NCI-H1436 treated with DMSO at 0.1 percent for 48 hours (cell line): ENCODE measurements around the gene CLN6.
A peak's percentile ranks its signal among the peaks of the same experiment; 100 is the strongest.

Experiments
- DNase-seq: peaks from one replicate; lab custom pipeline; 2025; lab: John Stamatoyannopoulos, UW

CLN6 gene

GRCh38 chr15:68229386-68230156 lies at the start of gene CLN6:
TSS of gene CLN6 (minus strand) at chr15:68229728. CDS start at chr15:68229584, 144 bp downstream.
- no peak for DNase-seq

GRCh38 chr15:68278595-68279405 lies 49.3 kb upstream of the CLN6 start:
- DNase-seq, result no peak

GRCh38 chr15:68278345-68278594 lies 48.7 kb upstream of the CLN6 start:
- DNase-seq, result no peak

GRCh38 chr15:68277603-68278344 lies 48.2 kb upstream of the CLN6 start, which contains the start of gene FEM1B:
TSS of gene FEM1B (plus strand) at chr15:68277745. CDS start at chr15:68278418, 673 bp downstream.
- peak; percentile 57 for DNase-seq

DNA sequence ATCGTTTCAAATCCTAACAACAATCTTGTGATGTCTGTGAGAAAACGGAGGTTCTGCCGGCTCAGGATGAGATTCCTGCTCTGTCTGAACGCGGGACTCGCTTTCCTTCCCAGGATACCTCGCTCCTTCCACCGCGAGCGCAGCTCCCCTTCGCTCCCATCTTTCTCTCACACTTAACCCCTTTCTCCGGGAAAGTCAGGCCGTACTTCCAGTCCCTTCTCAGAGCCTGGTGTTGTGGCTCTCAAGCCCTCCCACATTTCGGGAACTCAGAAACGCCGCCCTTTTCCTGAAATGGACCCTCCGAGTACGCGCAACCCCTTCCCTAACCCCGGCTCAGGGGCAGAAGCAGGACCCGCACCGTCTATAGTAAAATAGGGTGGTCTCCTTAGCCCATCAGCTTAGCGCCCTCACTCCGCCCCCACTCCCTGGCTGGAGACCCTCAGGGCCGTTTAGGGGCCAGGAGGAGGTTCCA lies 47.6 kb upstream of the CLN6 start:
- no peak for DNase-seq

GRCh38 chr15:68276668-68277067 lies 47.1 kb upstream of the CLN6 start:
- DNase-seq, result no peak

- no peak for DNase-seq
Observed at GRCh38 chr15:68275165-68275746, 45.7 kb upstream of the CLN6 start.

GRCh38 chr15:68274201-68274848 lies 44.8 kb upstream of the CLN6 start:
- DNase-seq, result no peak

GRCh38 chr15:68272721-68273271 lies 43.3 kb upstream of the CLN6 start:
- no peak for DNase-seq

DNA sequence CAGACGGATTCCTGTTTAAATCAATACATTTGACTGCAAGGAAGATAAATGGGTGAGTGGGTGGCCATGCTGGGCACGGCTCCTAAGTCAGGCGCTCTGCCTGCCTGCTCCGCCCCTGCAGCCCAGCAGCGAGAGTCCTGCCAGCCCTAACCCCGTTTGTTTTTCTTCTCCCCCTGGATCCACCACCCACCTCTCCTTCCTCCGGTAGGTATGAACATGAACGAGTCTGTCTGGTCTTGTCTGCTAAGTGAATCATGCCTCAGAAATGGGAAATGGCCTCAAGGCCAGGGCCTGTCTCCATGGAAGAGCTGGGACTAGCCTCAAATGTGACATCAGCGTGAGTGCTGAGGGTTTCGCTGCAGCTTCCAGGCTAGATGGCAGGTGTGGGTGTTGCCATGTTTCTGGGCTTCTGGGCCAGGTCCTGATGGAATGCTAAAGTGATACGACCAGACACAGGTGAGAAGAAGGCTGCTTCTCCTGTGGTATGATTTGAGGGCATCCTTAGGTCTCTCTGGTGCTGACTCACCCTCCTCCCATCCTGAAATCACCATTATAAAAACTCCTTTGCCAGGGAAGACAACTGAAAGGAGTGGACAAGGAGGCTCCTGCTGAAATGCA lies 42.4 kb upstream of the CLN6 start:
- DNase-seq, result no peak

GRCh38 chr15:68268405-68268804 lies 38.9 kb upstream of the CLN6 start:
- no peak for DNase-seq

DNA sequence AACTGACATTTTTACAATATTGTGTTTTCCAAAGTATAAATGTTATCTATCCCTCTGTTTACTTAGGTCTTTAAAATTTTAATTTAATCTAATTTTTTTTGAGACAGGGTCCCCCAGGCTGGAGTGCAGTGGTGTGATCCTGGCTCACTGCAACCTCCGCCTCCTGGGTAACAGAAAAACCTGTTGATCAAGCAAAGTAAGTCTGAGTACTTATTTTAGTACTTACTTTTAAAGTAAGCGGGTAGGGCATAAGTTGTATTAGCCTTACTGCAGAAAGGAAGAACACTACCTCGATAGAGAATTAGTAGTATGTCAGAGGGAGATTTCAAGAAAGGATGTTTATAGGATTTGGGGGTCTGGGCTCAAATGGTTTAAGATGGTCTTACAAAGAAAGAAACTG lies 36.1 kb upstream of the CLN6 start:
- no peak for DNase-seq

DNA sequence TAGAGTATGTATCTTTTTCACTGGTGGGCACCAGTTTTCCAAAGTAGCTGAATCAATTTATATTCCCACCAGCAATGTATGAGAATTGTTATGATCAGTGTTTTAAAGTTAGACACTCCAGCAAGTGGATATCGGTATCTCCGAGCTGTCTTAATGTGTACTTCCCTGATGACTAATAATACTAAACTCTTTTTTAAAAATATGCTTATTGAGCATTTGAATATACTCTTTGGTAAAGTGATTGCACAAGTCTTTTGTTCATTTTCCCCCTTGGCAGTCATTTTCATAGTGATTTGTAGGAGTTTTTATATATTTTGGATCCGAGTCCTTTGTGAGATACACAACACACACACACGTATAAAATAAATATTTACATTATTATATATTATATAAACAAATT lies 35.6 kb upstream of the CLN6 start:
- DNase-seq, result no peak

DNA sequence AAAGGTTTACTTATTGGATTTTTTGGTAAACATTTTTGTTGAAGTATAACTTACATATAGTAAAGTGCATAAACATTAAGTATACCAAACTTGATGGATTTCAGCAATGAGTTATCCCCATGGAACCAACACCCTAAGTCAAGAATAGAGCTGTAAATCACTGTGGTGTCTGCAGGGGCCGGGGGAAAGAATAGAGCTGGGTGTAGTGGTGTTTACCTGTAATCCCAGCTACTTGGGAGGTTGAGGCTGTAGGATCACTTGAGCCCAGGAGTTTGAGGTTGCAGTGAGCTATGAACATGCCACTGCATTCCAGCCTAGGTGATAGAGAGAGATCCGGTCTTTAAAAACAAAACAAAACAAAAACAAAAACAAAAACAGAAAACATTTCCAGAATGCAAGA lies 34.8 kb upstream of the CLN6 start:
- DNase-seq, result no peak

- DNase-seq, result no peak
Observed at GRCh38 chr15:68262514-68263356, 33.2 kb upstream of the CLN6 start.

DNA sequence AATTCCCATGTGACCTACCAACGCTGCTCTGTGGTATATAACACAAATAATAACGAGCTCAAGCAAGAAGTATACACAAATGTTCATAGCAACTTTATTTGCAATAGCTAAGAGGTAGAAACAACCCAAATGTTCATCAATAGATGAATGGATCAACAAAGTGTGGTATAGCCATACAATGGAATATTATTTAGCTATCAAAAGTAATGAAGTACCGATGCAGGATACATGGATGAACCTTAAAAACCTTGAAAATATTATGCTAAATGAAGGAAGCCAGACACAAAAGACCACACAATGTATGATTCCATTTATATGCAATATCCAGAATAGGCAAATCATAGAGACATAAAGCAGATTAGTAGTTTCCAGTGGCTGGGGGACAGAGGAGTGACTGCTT lies 32.5 kb upstream of the CLN6 start:
- no peak for DNase-seq

- no peak for DNase-seq
Observed at GRCh38 chr15:68261241-68261640, 31.7 kb upstream of the CLN6 start.

DNA sequence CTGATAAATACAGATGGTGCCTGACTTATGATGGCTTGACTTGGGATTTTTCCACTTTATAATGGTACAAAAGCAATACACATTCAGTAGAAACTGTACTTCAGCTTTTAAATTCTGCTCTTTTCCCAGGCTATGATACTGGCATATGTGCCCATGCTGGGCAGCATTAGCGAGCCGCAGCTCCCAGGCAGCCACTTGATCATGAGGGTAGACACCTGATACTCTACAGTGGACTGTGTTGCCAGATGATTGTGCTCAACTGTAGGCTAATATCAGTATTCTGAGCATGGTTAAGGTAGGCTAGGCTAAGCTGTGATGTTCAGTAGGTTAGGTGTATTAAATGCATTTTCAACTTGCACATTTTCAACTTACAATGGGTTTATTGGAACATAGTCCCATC lies 30.4 kb upstream of the CLN6 start:
- no peak for DNase-seq

DNA sequence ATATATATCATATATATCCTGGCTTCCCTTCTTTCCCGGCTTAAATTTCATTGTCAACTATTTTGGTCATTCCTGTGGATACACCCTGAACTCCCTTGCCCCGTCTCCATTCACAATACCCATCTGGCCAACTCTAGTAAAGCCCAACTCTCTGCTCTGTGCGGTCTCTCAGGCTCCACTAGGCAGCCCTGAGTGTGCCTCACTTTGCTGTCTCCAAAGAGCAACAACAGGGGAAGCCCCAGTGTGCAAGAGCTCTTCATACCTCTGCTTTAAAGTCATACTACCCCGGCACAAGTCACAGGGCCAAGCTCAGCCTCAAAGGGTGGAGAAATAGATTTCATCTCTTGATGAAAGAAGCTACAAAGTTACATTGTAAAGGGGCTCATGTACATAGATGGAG lies 29.2 kb upstream of the CLN6 start:
- DNase-seq, result no peak
